ENCODE data around the gene FOXC2. TPM values are rescaled to one million over a fixed set of nuclear protein-coding genes. Genes with fewer than 3 reads are reported as not detected.

Gene FOXC2
- total RNA-seq, 2 donors from 2014 or later: 0.66 to 0.78 TPM

DNA sequence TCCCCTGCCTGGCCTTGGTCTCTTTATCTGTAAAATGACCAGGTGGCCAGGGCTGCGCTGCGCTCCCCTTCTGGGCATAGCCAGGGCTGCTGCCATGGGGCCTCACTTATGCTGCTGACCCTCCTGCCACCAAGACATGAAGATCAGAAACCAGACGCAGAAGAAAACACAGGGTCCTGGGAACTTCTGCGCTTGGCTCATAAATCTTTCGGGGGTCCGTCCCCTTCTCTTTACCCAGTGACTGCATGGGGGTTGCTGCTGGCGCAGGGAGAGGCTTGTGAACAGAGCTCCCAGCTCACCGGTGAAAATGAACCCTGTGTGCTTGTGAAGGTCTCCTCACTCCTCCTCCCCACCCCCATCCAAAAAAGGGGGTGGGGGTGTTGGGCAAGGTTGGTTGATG lies 6.0 kb downstream of the FOXC2 start:
- TF ChIP-seq CTCF (IDR thresholded peaks at IDR 0.05) (no peak), POLR2A (IDR thresholded peaks at IDR 0.05) (no peak)
- intact Hi-C loops (cut with DNase I): no loop called here
- Histone ChIP-seq H3K4me3 (no peak overlapping the region), H3K4me1 (peaks cover 17% of the 10 kb centered on the region), H3K27me3 (peaks cover 0 to 61% of the 10 kb centered on the region in 2 donors), H3K36me3 (replicated peaks in 1 of 2; ENCODE audit: insufficient read depth in 1 of 2, low read depth in 2 of 2) (no peaks in the 10 kb centered on the region), H3K9me3 (no peaks in the 10 kb centered on the region), H3K27ac (no peak overlapping the region)
- WGBS, 2 donors: 30 to 31% methylated on average over 8 of the region's 8 CpGs
- ATAC-seq (no peak), DNase-seq (no peak)

DNA sequence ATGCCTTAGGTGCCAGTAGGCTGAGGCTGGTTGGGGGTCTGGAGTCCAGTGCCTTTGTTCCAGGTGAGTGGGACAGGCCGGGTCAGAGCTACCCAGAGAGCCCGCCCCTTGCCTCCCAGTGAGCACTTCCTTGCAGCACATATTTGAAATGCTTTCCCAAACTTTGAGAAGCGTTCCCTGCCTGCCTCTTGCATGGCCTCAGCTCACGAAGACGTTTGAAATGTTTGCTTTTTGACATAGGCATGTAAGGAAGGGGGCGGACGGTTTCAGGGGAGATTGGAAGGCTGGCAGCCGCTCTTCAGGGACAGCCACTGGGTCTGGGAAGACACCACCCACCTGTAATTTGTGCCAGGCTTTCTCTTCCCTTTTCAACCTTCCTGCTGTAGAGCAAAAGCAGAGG lies 6.6 kb downstream of the FOXC2 start:
- intact Hi-C loops (cut with DNase I): no loop called here

GRCh38 chr16:86573646-86574508 lies 7.2 kb downstream of the FOXC2 start:
- intact Hi-C loops (cut with DNase I): no loop called here
- Histone ChIP-seq H3K27me3 (peaks cover 0 to 59% of the 10 kb centered on the region in 2 donors), H3K27ac (no peak overlapping the region), H3K4me3 (no peak overlapping the region), H3K9me3 (no peaks in the 10 kb centered on the region), H3K36me3 (replicated peaks in 1 of 2; ENCODE audit: insufficient read depth in 1 of 2, low read depth in 2 of 2) (no peaks in the 10 kb centered on the region), H3K4me1 (peaks cover 19% of the 10 kb centered on the region)
- 29 to 30% methylated on average over 13 of the region's 13 CpGs for WGBS, 2 donors
- TF ChIP-seq POLR2A (IDR thresholded peaks at IDR 0.05): no peak
- TF ChIP-seq CTCF (IDR thresholded peaks at IDR 0.05): no peak
- ATAC-seq: no peak
- no peak for DNase-seq

More for the DNA sequence above, 6.6 kb downstream of the FOXC2 start:
- ATAC-seq (no peak), DNase-seq (no peak)
- Histone ChIP-seq H3K4me1 (peaks cover 14% of the 10 kb centered on the region), H3K27ac (no peak overlapping the region), H3K4me3 (no peak overlapping the region), H3K9me3 (no peaks in the 10 kb centered on the region), H3K27me3 (peaks cover 0 to 57% of the 10 kb centered on the region in 2 donors), H3K36me3 (replicated peaks in 1 of 2; ENCODE audit: insufficient read depth in 1 of 2, low read depth in 2 of 2) (no peaks in the 10 kb centered on the region)
- 24 to 34% methylated on average over 6 to 8 of the region's 8 CpGs for WGBS, 2 donors
- TF ChIP-seq CTCF (IDR thresholded peaks at IDR 0.05) (no peak), POLR2A (IDR thresholded peaks at IDR 0.05) (no peak)

DNA sequence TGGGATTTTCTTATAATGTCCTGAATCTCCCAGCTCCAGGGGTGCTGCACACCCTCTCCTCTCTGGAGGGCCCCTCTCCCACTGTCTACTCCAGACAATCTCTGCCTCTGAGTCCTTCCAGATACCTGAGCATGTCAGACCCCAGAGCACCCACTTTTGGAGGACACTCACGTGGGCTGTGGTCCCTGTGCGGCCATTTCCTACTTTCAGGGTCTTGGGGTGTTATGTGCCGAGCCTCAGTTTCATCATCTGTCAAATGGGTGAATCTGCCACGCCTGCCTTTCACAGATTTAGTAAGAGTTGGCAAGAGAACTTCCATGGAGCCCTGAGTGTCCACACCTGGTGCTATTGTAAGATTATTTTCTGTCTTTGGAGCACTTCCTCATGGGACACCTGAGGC lies 8.0 kb downstream of the FOXC2 start:
- no peaks in the 10 kb centered on the region for H3K36me3 ChIP-seq (replicated peaks in 1 of 2; ENCODE audit: insufficient read depth in 1 of 2, low read depth in 2 of 2)
- no peak for TF ChIP-seq POLR2A (IDR thresholded peaks at IDR 0.05)
- TF ChIP-seq CTCF (IDR thresholded peaks at IDR 0.05): no peak
- H3K9me3 ChIP-seq: no peaks in the 10 kb centered on the region
- H3K4me3 ChIP-seq: no peak overlapping the region
- WGBS, 2 donors: 30 to 40% methylated on average over 4 of the region's 4 CpGs
- peaks cover 0 to 61% of the 10 kb centered on the region in 2 donors for H3K27me3 ChIP-seq
- DNase-seq (no peak), ATAC-seq (no peak)
- no peak overlapping the region for H3K27ac ChIP-seq
- peaks cover 24% of the 10 kb centered on the region for H3K4me1 ChIP-seq
- intact Hi-C loops (cut with DNase I): no loop called here

Measured in body of pancreas (tissue), 4 donors.